ENCODE measurements around the gene TPM1.

- TF ChIP-seq EZH2phosphoT487 (IDR thresholded peaks at IDR 0.05; ENCODE audit: low read depth, severe bottlenecking, unreplicated experiment) (no peak), CTCF (IDR thresholded peaks at IDR 0.05; ENCODE audit: poor library complexity) (no peak)
Measured at GRCh38 chr15:63114465-63114864, 71.9 kb downstream of the TPM1 start.
